ENCODE measurements around the gene DRAXIN.

GRCh38 chr1:11769274-11769673 is 77.8 kb downstream of the DRAXIN start:
- TF ChIP-seq EZH2 (IDR thresholded peaks at IDR 0.05; ENCODE audit: borderline replicate concordance, low read depth, low read length, severe bottlenecking), result no peak
- no peak for TF ChIP-seq CTCF (IDR thresholded peaks at IDR 0.05; ENCODE audit: extremely low read depth in 1 of 2, insufficient read depth in 1 of 2, low read depth in 1 of 2, low read length in 2 of 2)
- no peak for TF ChIP-seq MYC (IDR thresholded peaks at IDR 0.05; ENCODE audit: low read depth, low read length)
- TF ChIP-seq POLR2A (IDR thresholded peaks at IDR 0.05; ENCODE audit: low read depth, low read length), result no peak
- no peak for TF ChIP-seq MAX (IDR thresholded peaks at IDR 0.05; ENCODE audit: insufficient read depth, insufficient read length)
- TF ChIP-seq POLR2AphosphoS5 (IDR thresholded peaks at IDR 0.05; ENCODE audit: insufficient read depth, low read depth, low read length), result no peak
- no peak for TF ChIP-seq JUN (IDR thresholded peaks at IDR 0.05; ENCODE audit: borderline replicate concordance, insufficient read depth, insufficient read length, low read depth)
